Thyroid gland (tissue), 4 donors: ENCODE data around the gene TAF8. TPM values are rescaled to one million over a fixed set of nuclear protein-coding genes. Genes with fewer than 3 reads are reported as not detected.

Experiments used
- DNase-seq, 2 donors: peaks; one replicate each; pipeline ENCODE4 v3.0.0-alpha.2; 2019
- H3K27ac ChIP-seq, 3 donors: fragments of 200-600 bp; sonication (generic); 1 replicate in 2 of 3; 2 replicates in 1 of 3; pipeline ENCODE4 v1.5.1; 2016 to 2019; ENCODE audit warnings: mild to moderate bottlenecking in 1 of 3, moderate library complexity in 1 of 3
- H3K27me3 ChIP-seq: fragments of 200-600 bp; sonication (generic); one replicate; pipeline ENCODE4 v1.5.1; 2019
- H3K36me3 ChIP-seq, 2 donors: fragments of 200-600 bp; sonication (generic); one replicate each; pipeline ENCODE4 v1.5.1; 2016 to 2019
- H3K4me1 ChIP-seq, 2 donors: fragments of 200-600 bp; sonication (generic); one replicate each; pipeline ENCODE4 v1.5.1; 2017 to 2019
- H3K4me3 ChIP-seq, 3 donors: fragments of 200-600 bp; sonication (generic); replicated peaks in 1 of 3; 1 replicate in 2 of 3; 2 replicates in 1 of 3; pipeline ENCODE4 v1.5.1; 2016; ENCODE audit warnings: mild to moderate bottlenecking in 1 of 3
- H3K9me3 ChIP-seq: fragments of 200-600 bp; sonication (generic); one replicate; pipeline ENCODE4 v1.5.1; 2017
- CTCF ChIP-seq, 6 experiments: fragments of 200-600 bp in 3 of 6; fragments of 450-650 bp in 3 of 6; sonication (generic) in 3 of 6; IDR thresholded peaks; one replicate each; pipeline ENCODE4 v1.5.1; 2016 to 2019; ENCODE audit warnings: antibody characterized with exemption in 6 of 6, mild to moderate bottlenecking in 2 of 6, inconsistent platforms in 1 of 6, moderate library complexity in 1 of 6
- POLR2A ChIP-seq, 2 donors: fragments of 450-650 bp; IDR thresholded peaks; one replicate each; pipeline ENCODE4 v1.6.1; 2017; ENCODE audit warnings: antibody characterized with exemption in 2 of 2, mild to moderate bottlenecking in 2 of 2, moderate library complexity in 1 of 2
- WGBS, 2 donors: methylation state at CpG; one replicate each; pipeline ENCODE4 v1.1.5; 2017; 5-methylcytosine and 5-hydroxymethylcytosine counted together
- intact Hi-C: fragments of 100-400 bp; cut with DNase I; formaldehyde crosslinking; loops from one replicate; pipeline ENCODE4 v1.15.1; 2023
- total RNA-seq, 4 donors: library from RNA; depleted of rRNA; stranded (reverse); fragments of >200 nt; gene quantifications; one replicate each; pipeline ENCODE4 v1.2.3, GENCODE V29; 2016

TAF8 gene
- total RNA-seq, 4 donors from 2014 or later = 52.0 to 131 (median 72.2) TPM

- H3K4me1 ChIP-seq = peaks cover 35 to 38% of the 10 kb centered on the region in 2 donors
- H3K36me3 ChIP-seq = no peaks in the 10 kb centered on the region
- DNase-seq = no peak
- no peaks in the 10 kb centered on the region for H3K27me3 ChIP-seq
- intact Hi-C loops = no loop called here
- H3K27ac ChIP-seq = peak overlapping the region; percentile 4 to 68 (median 27)
- no peaks in the 10 kb centered on the region for H3K9me3 ChIP-seq
- no peak overlapping the region for H3K4me3 ChIP-seq
- TF ChIP-seq CTCF (IDR thresholded peaks at IDR 0.05) (no peak), POLR2A (IDR thresholded peaks at IDR 0.05) (no peak)
Measured at GRCh38 chr6:42009844-42010184, 40.5 kb upstream of the TAF8 start.

GRCh38 chr6:42010185-42010891 lies 40.0 kb upstream of the TAF8 start:
- Histone ChIP-seq H3K27ac (peak overlapping the region; percentile 4 to 68 (median 27)), H3K4me3 (no peak overlapping the region), H3K9me3 (no peaks in the 10 kb centered on the region), H3K27me3 (no peaks in the 10 kb centered on the region), H3K4me1 (peaks cover 35 to 38% of the 10 kb centered on the region in 2 donors), H3K36me3 (no peaks in the 10 kb centered on the region)
- WGBS, 2 donors = 24 to 26% methylated on average over 10 to 11 of the region's 11 CpGs
- peak; percentile 43 to 47 for DNase-seq
- TF ChIP-seq POLR2A (IDR thresholded peaks at IDR 0.05) = no peak
- TF ChIP-seq CTCF (IDR thresholded peaks at IDR 0.05) = no peak
- intact Hi-C loops = no loop called here

- WGBS, 2 donors = 21 to 36% methylated on average over 1 of the region's 1 CpG
- intact Hi-C loops = no loop called here
- DNase-seq = no peak
- H3K36me3 ChIP-seq = no peaks in the 10 kb centered on the region
- no peak overlapping the region for H3K4me3 ChIP-seq
- no peaks in the 10 kb centered on the region for H3K9me3 ChIP-seq
- TF ChIP-seq CTCF (IDR thresholded peaks at IDR 0.05) = no peak
- no peaks in the 10 kb centered on the region for H3K27me3 ChIP-seq
- H3K27ac ChIP-seq = peak overlapping the region in 2 of 3 donors; percentile 27 to 68
- peaks cover 35 to 38% of the 10 kb centered on the region in 2 donors for H3K4me1 ChIP-seq
Measured at GRCh38 chr6:42010909-42011308, 39.4 kb upstream of the TAF8 start.

- no peaks in the 10 kb centered on the region for H3K36me3 ChIP-seq
- intact Hi-C loops = no loop called here
- 88 to 98% methylated on average over 3 of the region's 3 CpGs for WGBS, 2 donors
- H3K9me3 ChIP-seq = no peaks in the 10 kb centered on the region
- DNase-seq = no peak
- no peaks in the 10 kb centered on the region for H3K27me3 ChIP-seq
- peaks cover 31 to 32% of the 10 kb centered on the region in 2 donors for H3K4me1 ChIP-seq
- no peak for TF ChIP-seq POLR2A (IDR thresholded peaks at IDR 0.05)
- TF ChIP-seq CTCF (IDR thresholded peaks at IDR 0.05) = no peak
- no peak overlapping the region for H3K27ac ChIP-seq
- H3K4me3 ChIP-seq = no peak overlapping the region
Measured at GRCh38 chr6:42012501-42013133, 37.7 kb upstream of the TAF8 start.

- WGBS, 2 donors = 87 to 95% methylated on average over 2 of the region's 2 CpGs
- intact Hi-C loops = no loop called here
- no peak overlapping the region for H3K27ac ChIP-seq
Measured at GRCh38 chr6:42013134-42013516, 37.2 kb upstream of the TAF8 start.

More at GRCh38 chr6:42013134-42013516, 37.2 kb upstream of the TAF8 start:
- H3K36me3 ChIP-seq = no peaks in the 10 kb centered on the region
- DNase-seq = no peak
- H3K9me3 ChIP-seq = no peaks in the 10 kb centered on the region
- peaks cover 26 to 27% of the 10 kb centered on the region in 2 donors for H3K4me1 ChIP-seq
- H3K27me3 ChIP-seq = no peaks in the 10 kb centered on the region
- no peak for TF ChIP-seq POLR2A (IDR thresholded peaks at IDR 0.05)
- TF ChIP-seq CTCF (IDR thresholded peaks at IDR 0.05) = no peak
- no peak overlapping the region for H3K4me3 ChIP-seq
